Smooth muscle cell (in vitro differentiated cells): Measurements from ENCODE around the gene RIMBP2. TPM values are rescaled to one million over a fixed set of nuclear protein-coding genes. Genes with fewer than 3 reads are reported as not detected.

ENCODE experiments used
- DNase-seq: peaks from one replicate; lab custom pipeline; 2025; ENCODE audit not compliant: unreplicated experiment; lab: John Stamatoyannopoulos, UW
- H2AFZ ChIP-seq: fragments of 200-600 bp; sonication (generic); 2 replicates; pipeline ENCODE4 v1.6.0; 2016; ENCODE audit warnings: antibody characterized with exemption, low read depth, mild to moderate bottlenecking
- H3F3A ChIP-seq: fragments of 200-600 bp; sonication (generic); 2 replicates; pipeline ENCODE4 v1.6.0; 2017; ENCODE audit warnings: antibody characterized with exemption, low read depth
- H3K27ac ChIP-seq: fragments of 200-600 bp; sonication (generic); 2 replicates; pipeline ENCODE4 v1.5.1; 2016; ENCODE audit warnings: low read depth, mild to moderate bottlenecking
- H3K27me3 ChIP-seq: fragments of 200-600 bp; sonication (generic); 2 replicates; pipeline ENCODE4 v1.6.1; 2016; ENCODE audit warnings: low read depth, mild to moderate bottlenecking
- H3K36me3 ChIP-seq: fragments of 200-600 bp; sonication (generic); 2 replicates; pipeline ENCODE4 v1.5.1; 2016; ENCODE audit warnings: low read depth
- H3K4me1 ChIP-seq: fragments of 200-600 bp; sonication (generic); 2 replicates; pipeline ENCODE4 v1.5.1; 2016; ENCODE audit warnings: low read depth
- H3K4me2 ChIP-seq: fragments of 200-600 bp; sonication (generic); 2 replicates; pipeline ENCODE4 v1.6.0; 2016; ENCODE audit warnings: mild to moderate bottlenecking
- H3K4me3 ChIP-seq: fragments of 200-600 bp; sonication (generic); 2 replicates; pipeline ENCODE4 v1.5.1; 2016; ENCODE audit warnings: mild to moderate bottlenecking
- H3K79me2 ChIP-seq: fragments of 200-600 bp; sonication (generic); 2 replicates; pipeline ENCODE4 v1.6.0; 2016; ENCODE audit warnings: low read depth, mild to moderate bottlenecking
- H3K9ac ChIP-seq: fragments of 200-600 bp; sonication (generic); 2 replicates; pipeline ENCODE4 v1.6.0; 2016; ENCODE audit warnings: low read depth
- H3K9me3 ChIP-seq: fragments of 200-600 bp; sonication (generic); replicated peaks from 2 replicates; pipeline ENCODE4 v1.5.1; 2016; ENCODE audit warnings: low read depth
- H4K20me1 ChIP-seq: fragments of 200-600 bp; sonication (generic); 2 replicates; pipeline ENCODE4 v1.6.0; 2016; ENCODE audit warnings: low read depth
- CTCF ChIP-seq: fragments of 200-600 bp; sonication (generic); IDR thresholded peaks from 2 replicates; pipeline ENCODE4 v1.5.1; 2017; ENCODE audit warnings: borderline replicate concordance, mild to moderate bottlenecking, antibody characterized with exemption; ENCODE audit not compliant: insufficient read depth, poor library complexity, severe bottlenecking
- WGBS: methylation state at CpG from one replicate; pipeline ENCODE4 v1.1.7; 2016; ENCODE audit warnings: low lambda C conversion rate; 5-methylcytosine and 5-hydroxymethylcytosine counted together
- polyA plus RNA-seq: library from polyadenylated mRNA; unstranded; fragments of >200 nt; fragmentation: Nextera tagmentation; extraction: Ambion mirVana; gene quantifications from 2 replicates; pipeline ENCODE4 v1.2.1, GENCODE V29; 2016
- total RNA-seq: library from RNA; depleted of rRNA; stranded (reverse); fragments of >200 nt; gene quantifications from 2 replicates; pipeline ENCODE4 v1.2.3, GENCODE V29; 2014

RIMBP2 gene
- total and polyA plus RNA-seq, 2 experiments from 2014 or later = 2.3 TPM; not detected in 1

- H3K4me2 ChIP-seq = no peak overlapping the region
- TF ChIP-seq CTCF = no peak
- H3K4me3 ChIP-seq = no peak overlapping the region
- no peaks in the 10 kb centered on the region for H3K79me2 ChIP-seq
- no peak overlapping the region for H3K27ac ChIP-seq
- H3F3A ChIP-seq = no peaks in the 10 kb centered on the region
- no peaks in the 10 kb centered on the region for H3K4me1 ChIP-seq
- no peaks in the 10 kb centered on the region for H3K9me3 ChIP-seq
- WGBS = 88% methylated on average over 25 of the region's 25 CpGs
- H3K27me3 ChIP-seq = no peaks in the 10 kb centered on the region
- H4K20me1 ChIP-seq = no peaks in the 10 kb centered on the region
- H2AFZ ChIP-seq = no peak overlapping the region
- no peaks in the 10 kb centered on the region for H3K36me3 ChIP-seq
- no peak overlapping the region for H3K9ac ChIP-seq
- DNase-seq = no peak
Measured at GRCh38 chr12:130702966-130703732, 12.9 kb downstream of the RIMBP2 start.

GRCh38 chr12:130701402-130701744 is 14.7 kb downstream of the RIMBP2 start:
- H3K9me3 ChIP-seq = no peaks in the 10 kb centered on the region
- H3K27me3 ChIP-seq = no peaks in the 10 kb centered on the region
- 90% methylated on average over 10 of the region's 10 CpGs for WGBS

GRCh38 chr12:130700492-130701401 is 15.4 kb downstream of the RIMBP2 start:
- H3K9me3 ChIP-seq = no peaks in the 10 kb centered on the region
- H3K36me3 ChIP-seq = no peaks in the 10 kb centered on the region
- H4K20me1 ChIP-seq = no peaks in the 10 kb centered on the region
- H3K9ac ChIP-seq = no peak overlapping the region
- H3K4me2 ChIP-seq = no peak overlapping the region
- H3K79me2 ChIP-seq = no peaks in the 10 kb centered on the region
- no peak overlapping the region for H3K27ac ChIP-seq
- no peak overlapping the region for H3K4me3 ChIP-seq
- WGBS = 87% methylated on average over 14 of the region's 14 CpGs
- no peaks in the 10 kb centered on the region for H3K27me3 ChIP-seq
- no peaks in the 10 kb centered on the region for H3F3A ChIP-seq
- H2AFZ ChIP-seq = no peak overlapping the region
- H3K4me1 ChIP-seq = no peaks in the 10 kb centered on the region
- no peak for TF ChIP-seq CTCF
- no peak for DNase-seq

More at GRCh38 chr12:130701402-130701744, 14.7 kb downstream of the RIMBP2 start:
- no peak overlapping the region for H2AFZ ChIP-seq
- H3K4me3 ChIP-seq = no peak overlapping the region
- H3K4me1 ChIP-seq = no peaks in the 10 kb centered on the region
- no peak for TF ChIP-seq CTCF
- no peak overlapping the region for H3K4me2 ChIP-seq
- no peaks in the 10 kb centered on the region for H3K36me3 ChIP-seq
- no peaks in the 10 kb centered on the region for H4K20me1 ChIP-seq
- H3K27ac ChIP-seq = no peak overlapping the region
- no peaks in the 10 kb centered on the region for H3K79me2 ChIP-seq
- H3F3A ChIP-seq = no peaks in the 10 kb centered on the region
- DNase-seq = no peak
- H3K9ac ChIP-seq = no peak overlapping the region
